Measurements from ENCODE around the gene TMEM120B.
A peak's percentile ranks its signal among the peaks of the same experiment; 100 is the strongest.

The TMEM120B gene

DNA sequence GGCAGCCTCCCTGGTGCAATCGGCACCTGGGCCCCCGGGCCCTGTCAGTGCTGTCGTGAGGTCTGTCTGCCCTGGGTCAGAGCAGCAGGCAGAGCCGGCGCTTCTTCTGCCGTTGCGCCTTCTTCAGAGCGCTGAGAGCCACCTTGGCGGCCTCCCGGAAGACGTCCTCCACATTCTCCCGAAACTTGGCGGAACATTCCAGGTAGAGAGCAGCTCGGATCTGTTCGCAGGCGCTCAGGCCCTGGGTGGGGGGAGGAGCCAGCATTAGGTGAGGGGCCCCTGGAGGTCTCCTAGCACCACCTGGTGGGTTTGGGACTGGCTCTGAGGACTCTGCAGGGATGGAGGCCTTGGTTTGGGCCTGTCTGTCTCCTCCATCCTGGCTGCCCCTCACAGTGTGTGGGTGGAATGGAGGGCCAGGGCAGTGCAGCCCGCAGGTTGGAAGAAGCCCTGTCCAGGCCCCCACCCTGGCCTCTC lies 66.9 kb downstream of the TMEM120B start:
- CTCF ChIA-PET: interaction anchor here (0.6 to 11.3 kb wide), 3 partner anchors 15 to 110 kb away, joined by 3 to 155 read pairs (median 3); partner anchors contain the start of gene RHOF
- no peak for DNase-seq (ENCODE audit: low spot score)
- POLR2A ChIA-PET (ENCODE audit: low non-redundant PET): no interaction called here
- H3K27ac ChIP-seq: peak overlapping the region; percentile 75
- TF ChIP-seq, protein P1, sequence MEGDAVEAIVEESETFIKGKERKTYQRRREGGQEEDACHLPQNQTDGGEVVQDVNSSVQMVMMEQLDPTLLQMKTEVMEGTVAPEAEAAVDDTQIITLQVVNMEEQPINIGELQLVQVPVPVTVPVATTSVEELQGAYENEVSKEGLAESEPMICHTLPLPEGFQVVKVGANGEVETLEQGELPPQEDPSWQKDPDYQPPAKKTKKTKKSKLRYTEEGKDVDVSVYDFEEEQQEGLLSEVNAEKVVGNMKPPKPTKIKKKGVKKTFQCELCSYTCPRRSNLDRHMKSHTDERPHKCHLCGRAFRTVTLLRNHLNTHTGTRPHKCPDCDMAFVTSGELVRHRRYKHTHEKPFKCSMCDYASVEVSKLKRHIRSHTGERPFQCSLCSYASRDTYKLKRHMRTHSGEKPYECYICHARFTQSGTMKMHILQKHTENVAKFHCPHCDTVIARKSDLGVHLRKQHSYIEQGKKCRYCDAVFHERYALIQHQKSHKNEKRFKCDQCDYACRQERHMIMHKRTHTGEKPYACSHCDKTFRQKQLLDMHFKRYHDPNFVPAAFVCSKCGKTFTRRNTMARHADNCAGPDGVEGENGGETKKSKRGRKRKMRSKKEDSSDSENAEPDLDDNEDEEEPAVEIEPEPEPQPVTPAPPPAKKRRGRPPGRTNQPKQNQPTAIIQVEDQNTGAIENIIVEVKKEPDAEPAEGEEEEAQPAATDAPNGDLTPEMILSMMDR (conservative IDR thresholded peaks at IDR 0.05; ENCODE audit: low read depth): no peak

DNA sequence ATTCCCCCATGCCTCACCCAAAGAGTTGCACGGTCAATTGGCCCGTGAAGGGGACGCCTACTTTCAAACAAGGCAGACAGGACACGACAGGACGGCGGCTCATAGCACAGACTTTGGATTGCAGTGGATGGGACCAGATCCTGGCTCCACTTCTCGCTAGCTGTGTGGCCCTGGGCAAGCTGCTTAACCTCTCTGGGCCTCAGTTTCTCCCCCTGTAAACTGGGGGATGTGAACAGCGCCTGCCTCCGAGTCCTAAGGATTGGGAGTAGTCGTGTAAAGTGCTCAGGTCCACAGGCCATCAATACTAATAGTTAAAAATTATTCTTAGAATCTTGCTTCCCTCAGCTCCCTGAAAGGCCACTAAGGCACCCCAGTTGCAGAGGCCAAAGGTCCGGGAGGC lies 67.9 kb downstream of the TMEM120B start:
- CTCF ChIA-PET: interaction anchor here (11.3 kb wide), 1 partner anchor 14 kb away, joined by 155 read pairs; the partner anchor contains the start of gene RHOF
- H3K27ac ChIP-seq: peak overlapping the region; percentile 75

DNA sequence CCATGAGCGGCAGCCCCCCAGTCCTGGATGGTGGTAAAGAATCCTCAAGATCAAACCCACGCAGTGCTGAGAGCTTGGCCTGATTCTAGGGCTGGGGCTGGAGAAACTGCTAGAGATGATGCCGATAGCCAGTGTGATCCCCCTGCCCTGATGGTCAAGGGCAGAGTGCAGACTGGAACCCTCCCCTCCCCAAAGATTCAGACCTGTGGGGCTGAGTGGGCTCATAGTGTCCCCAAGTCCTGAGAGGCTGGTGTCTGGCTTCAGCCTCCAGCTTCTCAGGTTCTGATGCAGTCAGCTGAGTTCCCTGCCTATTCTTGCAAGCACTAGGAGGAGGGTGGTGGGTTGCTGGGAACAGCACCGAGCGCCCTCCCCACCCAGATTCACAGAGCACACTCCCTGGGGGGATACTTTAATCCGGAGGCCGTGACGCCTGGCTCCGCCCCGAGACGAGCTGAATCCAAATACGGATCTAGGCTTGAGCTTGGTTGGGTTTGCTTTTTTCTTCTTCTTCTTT lies 69.0 kb downstream of the TMEM120B start:
- TF ChIP-seq, protein P1 (conservative IDR thresholded peaks at IDR 0.05; ENCODE audit: low read depth): no peak
- CTCF ChIA-PET: interaction anchor here (0.6 to 11.3 kb wide), 3 partner anchors 13 to 562 kb away, joined by 3 to 155 read pairs (median 3); partner anchors contain the start of gene RHOF
- POLR2A ChIA-PET (ENCODE audit: low non-redundant PET): interaction anchor here (0.7 kb wide), 1 partner anchor 161 kb away, joined by 3 read pairs; no protein-coding TSS in a partner anchor
- DNase-seq (ENCODE audit: low spot score): no peak
- H3K27ac ChIP-seq: peak overlapping the region; percentile 75

More for the DNA sequence above, 67.9 kb downstream of the TMEM120B start:
- no peak for DNase-seq (ENCODE audit: low spot score)
- POLR2A ChIA-PET (ENCODE audit: low non-redundant PET): no interaction called here
- TF ChIP-seq, protein P1 (conservative IDR thresholded peaks at IDR 0.05; ENCODE audit: low read depth): no peak

DNA sequence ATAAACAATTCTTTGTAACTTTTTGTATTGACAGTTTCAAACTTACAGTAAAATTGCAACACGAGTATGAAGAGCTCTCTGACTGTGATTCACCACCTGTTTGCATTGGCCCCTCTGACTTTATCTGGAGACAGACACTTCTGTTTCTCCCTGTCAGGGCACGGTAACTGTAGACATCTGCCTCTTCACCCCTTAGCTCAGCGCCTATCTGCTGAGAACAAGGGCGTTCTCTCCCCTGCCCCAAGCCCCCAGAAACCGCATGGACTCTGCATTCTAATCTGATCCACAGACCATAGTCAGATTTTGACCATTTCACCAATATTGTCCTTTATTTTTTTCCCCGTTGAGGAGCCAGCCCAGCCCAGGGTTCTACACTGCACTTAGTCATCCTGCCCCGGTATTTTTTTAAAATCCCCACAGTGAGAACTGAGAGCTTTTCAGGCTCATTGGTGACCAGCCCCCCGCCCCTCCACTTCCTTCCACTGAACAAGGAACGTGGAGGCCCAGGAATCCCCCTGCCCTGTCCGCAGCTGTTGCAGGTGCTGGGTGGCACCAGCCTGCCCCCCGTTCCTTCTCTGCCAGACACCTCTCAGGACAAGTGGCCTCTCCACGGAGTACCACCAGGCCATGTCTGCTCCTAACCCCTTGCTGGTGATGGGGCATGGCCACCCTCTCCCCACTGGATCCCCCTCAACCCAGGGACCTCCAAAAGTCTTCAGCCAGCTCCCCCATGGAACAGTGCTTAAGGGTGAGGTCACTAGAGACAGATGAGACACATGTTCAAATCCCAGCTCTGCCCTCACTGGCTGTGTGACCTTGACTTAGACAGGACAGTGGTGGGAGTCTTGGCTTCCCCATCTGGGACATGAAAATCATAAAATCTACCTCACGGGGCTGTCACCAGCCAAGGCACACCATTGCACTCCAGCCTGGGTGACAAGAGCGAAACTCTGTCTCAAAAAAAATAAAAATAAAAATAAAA lies 69.7 kb downstream of the TMEM120B start:
- TF ChIP-seq, protein P1 (conservative IDR thresholded peaks at IDR 0.05; ENCODE audit: low read depth): no peak
- peak overlapping the region; percentile 75 for H3K27ac ChIP-seq
- DNase-seq (ENCODE audit: low spot score): no peak
- CTCF ChIA-PET: interaction anchor here (1.0 to 11.3 kb wide), 2 partner anchors 12 to 288 kb away, joined by 3 to 155 read pairs; partner anchors contain the start of gene RHOF
- POLR2A ChIA-PET (ENCODE audit: low non-redundant PET): interaction anchor here (0.7 kb wide), 1 partner anchor 162 kb away, joined by 3 read pairs; no protein-coding TSS in a partner anchor

DNA sequence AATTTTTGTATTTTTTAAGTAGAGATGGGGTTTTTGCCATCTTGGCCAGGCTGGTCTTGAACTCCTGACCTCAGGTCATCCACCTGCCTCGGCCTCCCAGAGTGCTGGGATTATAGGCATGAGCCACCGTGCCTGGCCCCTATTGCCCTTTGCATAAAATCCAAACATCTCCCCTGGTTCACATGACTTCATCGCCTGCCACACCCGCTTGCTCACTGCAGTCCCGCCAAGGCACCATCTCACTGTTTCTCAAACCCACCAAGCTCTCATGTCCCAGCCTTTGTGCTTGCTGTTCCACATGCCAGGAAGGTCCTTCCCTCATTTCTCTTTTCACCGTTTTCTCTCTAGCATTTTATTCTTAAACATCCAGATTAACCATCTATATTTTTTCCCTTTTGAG lies 71.2 kb downstream of the TMEM120B start:
- H3K27ac ChIP-seq: peak overlapping the region; percentile 90
- DNase-seq (ENCODE audit: low spot score): no peak
- CTCF ChIA-PET: interaction anchor here (0.7 to 11.3 kb wide), 3 partner anchors 10 to 20 kb away, joined by 3 to 155 read pairs (median 13); partner anchors contain the start of gene RHOF
- TF ChIP-seq, protein P1 (conservative IDR thresholded peaks at IDR 0.05; ENCODE audit: low read depth): no peak
- POLR2A ChIA-PET (ENCODE audit: low non-redundant PET): no interaction called here

DNA sequence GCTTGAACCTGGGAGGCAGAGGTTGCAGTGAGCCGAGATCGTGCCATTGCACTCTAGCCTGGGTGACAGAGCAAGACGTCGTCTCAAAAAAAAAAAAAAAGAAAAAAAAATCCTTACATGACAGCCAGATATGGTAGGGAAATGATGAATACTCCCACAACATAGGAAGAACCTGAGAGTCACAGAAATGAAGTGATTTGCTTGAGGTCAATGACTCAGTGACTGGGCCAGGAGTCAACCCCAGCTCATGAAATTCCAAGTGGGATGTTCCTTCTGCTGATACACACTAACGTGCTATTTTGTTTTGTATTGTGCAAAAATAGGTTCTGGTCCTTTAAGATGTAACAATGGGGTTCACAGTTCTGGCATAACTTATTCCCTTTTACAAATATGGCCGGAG lies 71.9 kb downstream of the TMEM120B start:
- ChIA-PET POLR2A (ENCODE audit: low non-redundant PET) (no interaction called here), CTCF (interaction anchor here (0.7 to 2.2 kb wide), 3 partner anchors 10 to 83 kb away, joined by 3 to 13 read pairs (median 4); partner anchors contain the start of gene RHOF)
- TF ChIP-seq, protein P1 (conservative IDR thresholded peaks at IDR 0.05; ENCODE audit: low read depth): no peak
- peak; percentile 78 for DNase-seq (ENCODE audit: low spot score)
- H3K27ac ChIP-seq: peak overlapping the region; percentile 90
